ENCODE measurements around the gene CEP89. TPM values are rescaled to one million over a fixed set of nuclear protein-coding genes. Genes with fewer than 3 reads are reported as not detected.
"Not testable (repeated sequence)": the region's sequence is repeated elsewhere in the genome, so short reads cannot be mapped to it uniquely, and the experiment has no call there.

Gene CEP89
- total RNA-seq = 10 to 100 TPM; 14.6 to 15.5 TPM

DNA sequence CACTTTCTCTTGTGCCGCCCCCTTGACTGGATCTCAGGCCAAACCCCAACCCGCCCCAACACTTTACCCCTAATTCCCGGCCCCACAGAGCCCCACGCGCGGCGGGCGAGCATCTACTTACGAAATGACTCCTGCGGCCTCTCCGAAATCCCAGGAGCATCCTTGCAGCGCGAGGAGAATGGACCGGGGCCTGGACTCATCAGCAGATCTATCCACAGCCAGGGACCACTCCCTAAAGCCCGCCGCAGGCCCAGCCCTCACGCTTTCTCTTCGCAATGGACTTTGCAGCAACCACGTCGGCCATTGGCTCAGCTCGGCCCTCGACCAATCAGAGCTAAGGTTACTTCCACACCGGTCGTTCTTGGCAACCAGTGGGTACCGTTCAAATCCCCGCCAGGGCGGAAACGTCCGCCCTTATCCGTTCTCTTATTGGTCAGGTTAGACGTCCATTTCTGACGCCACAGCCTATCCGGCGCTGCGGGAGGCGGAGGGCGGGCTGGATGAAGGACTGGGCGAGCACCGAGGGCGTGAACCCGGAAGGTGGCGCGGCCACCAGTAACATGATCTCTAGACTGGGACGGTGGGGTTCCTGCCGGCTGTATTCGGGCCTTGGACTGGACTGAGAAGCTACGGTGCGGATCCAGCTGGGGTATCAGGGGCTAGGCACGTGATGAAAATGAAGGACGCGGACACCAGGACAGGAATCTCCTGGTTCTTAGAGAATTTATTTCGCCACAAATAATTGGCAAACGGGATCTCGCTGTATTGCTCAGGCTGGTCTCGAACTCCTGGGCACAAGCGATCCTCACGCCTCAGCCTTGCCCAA lies at the start of gene CEP89, which contains the start of gene FAAP24:
Gene CEP89, minus strand, starts transcription at position 244 of the 826 bp plus-strand sequence. Its CDS starts 84 bp downstream, at position 160.
Gene FAAP24, plus strand, starts transcription at position 528 of the 826 bp plus-strand sequence. CDS start 955 bp downstream, outside the sequence.
- Mint-ChIP-seq H3K9me3 (no peaks in the 10 kb centered on the region), H3K27me3 (ENCODE audit: low read depth) (no peaks in the 10 kb centered on the region), H3K4me1 (ENCODE audit: low read depth) (peaks cover 9% of the 10 kb centered on the region), H3K4me3 (peak within 1 kb of the TSS; percentile 97), H3K27ac (peak within 1 kb of the TSS; percentile 90), H3K36me3 (ENCODE audit: low read depth) (peaks cover 9% of the 10 kb centered on the region)
- intact Hi-C loops (cut with micrococcal nuclease) = loop anchor here (1.0 to 10.0 kb wide), 7 partner anchors 109 to 567 kb away; partner anchors contain the start of genes ANKRD27, CEBPG, DPY19L3 and GPATCH1
- DNase-seq = peak; percentile 99
- CTCF ChIA-PET = interaction anchor here (0.6 to 1.0 kb wide), 2 partner anchors 278 to 744 kb away, joined by 3 to 5 read pairs; no protein-coding TSS in a partner anchor

DNA sequence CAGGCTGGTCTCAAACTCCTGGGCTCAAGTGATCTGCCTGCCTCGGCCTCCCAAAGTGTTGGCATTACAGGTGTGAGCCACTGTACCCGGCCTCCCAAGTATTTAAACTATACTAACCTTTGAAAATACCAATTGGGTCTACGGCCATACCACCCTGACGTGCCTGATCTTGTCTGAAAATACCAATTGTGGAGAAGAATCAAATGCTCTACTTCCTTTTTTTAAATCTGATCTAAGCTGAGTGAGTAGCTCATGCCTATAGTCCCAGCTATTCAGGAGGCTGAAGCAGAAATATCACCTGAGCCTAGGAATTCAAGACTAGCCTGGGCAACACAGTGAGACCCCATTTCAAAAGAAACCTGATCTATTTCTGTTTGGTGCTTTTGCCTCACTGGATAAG lies 39.1 kb upstream of the CEP89 start:
- H3K4me1 Mint-ChIP-seq (ENCODE audit: low read depth); H3K27me3 Mint-ChIP-seq (ENCODE audit: low read depth); intact Hi-C loops (cut with micrococcal nuclease); H3K4me3 Mint-ChIP-seq; H3K36me3 Mint-ChIP-seq (ENCODE audit: low read depth); H3K9me3 Mint-ChIP-seq; DNase-seq; CTCF ChIA-PET; H3K27ac Mint-ChIP-seq: not testable (repeated sequence)

DNA sequence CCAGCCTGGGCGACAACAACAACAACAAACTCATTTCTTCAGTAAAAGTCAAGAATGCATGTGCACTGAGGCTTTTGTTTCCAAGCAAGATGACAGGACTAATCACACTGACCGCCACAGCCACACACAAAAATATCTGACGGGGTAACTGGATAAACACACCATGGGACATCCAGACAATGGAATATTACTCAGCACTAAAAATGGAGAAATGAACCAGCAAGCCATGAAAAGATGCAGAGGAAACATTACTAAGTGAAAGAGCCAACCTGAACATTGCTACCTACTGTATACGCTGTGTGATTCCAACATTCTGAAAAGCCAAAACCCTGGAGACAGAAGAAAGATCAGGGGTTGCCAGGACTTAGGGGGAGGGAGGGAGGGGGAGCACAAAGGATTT lies 37.0 kb upstream of the CEP89 start:
- CTCF ChIA-PET = no interaction called here
- Mint-ChIP-seq H3K4me3 (no peak overlapping the region), H3K27ac (no peak overlapping the region), H3K36me3 (ENCODE audit: low read depth) (no peaks in the 10 kb centered on the region), H3K9me3 (no peaks in the 10 kb centered on the region), H3K4me1 (ENCODE audit: low read depth) (no peaks in the 10 kb centered on the region), H3K27me3 (ENCODE audit: low read depth) (peaks cover 3% of the 10 kb centered on the region)
- intact Hi-C loops (cut with micrococcal nuclease) = no loop called here
- DNase-seq = no peak

DNA sequence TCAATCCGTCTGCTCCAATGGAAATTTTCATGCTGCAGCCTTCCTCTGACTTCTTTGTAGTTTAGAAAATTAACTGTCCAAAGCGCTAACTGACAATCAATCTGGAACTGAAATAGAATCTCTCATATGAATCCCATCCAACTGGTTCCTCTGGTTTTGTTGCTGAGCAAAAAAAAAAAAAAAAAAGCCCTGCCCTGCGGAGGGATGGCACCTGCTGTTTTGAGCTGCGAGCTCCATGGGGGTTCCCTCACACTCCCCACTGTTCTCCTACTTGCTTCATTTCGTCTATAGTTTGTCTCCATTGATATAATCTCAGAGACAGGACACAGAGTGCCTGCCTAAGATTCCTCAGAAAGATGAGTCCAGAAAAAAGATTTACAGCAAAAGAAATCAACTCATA lies 33.7 kb upstream of the CEP89 start:
- Mint-ChIP-seq H3K36me3 (ENCODE audit: low read depth) (no peaks in the 10 kb centered on the region), H3K27ac (no peak overlapping the region), H3K27me3 (ENCODE audit: low read depth) (no peaks in the 10 kb centered on the region), H3K4me3 (no peak overlapping the region), H3K4me1 (ENCODE audit: low read depth) (peaks cover 4% of the 10 kb centered on the region), H3K9me3 (no peaks in the 10 kb centered on the region)
- no peak for DNase-seq
- intact Hi-C loops (cut with micrococcal nuclease) = no loop called here
- CTCF ChIA-PET = interaction anchor here (1.8 kb wide), 1 partner anchor 30 kb away, joined by 5 read pairs; no protein-coding TSS in a partner anchor

DNA sequence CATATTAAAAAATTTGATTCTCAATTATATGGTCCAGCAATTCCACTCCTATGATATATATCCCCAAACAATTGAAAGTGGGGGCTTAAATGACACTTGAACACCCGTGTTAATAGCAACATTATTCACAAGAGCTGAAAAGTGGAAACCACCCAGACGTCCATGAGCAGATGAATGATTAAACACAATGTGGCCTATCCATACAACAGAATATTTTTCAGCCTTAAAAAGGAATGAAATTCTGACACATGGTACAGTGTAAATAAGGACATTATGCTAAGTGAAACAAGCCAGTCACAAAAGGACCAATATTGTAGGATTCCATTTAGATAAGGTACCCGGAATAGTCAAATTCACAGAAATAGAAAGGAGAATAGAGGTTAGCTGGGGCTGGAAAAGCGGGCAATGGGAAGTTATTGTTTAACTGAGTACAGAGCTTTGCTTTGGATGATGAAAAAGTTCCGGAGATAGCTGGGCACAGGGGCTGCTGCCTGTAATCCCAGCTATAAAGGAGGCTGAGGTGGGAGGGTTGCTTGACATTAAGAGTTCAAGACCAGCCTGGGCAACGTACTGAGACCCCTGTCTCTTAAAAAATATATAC lies 31.8 kb upstream of the CEP89 start:
- H3K4me3 Mint-ChIP-seq; H3K4me1 Mint-ChIP-seq (ENCODE audit: low read depth); H3K36me3 Mint-ChIP-seq (ENCODE audit: low read depth); H3K27ac Mint-ChIP-seq; H3K9me3 Mint-ChIP-seq; intact Hi-C loops (cut with micrococcal nuclease); DNase-seq; H3K27me3 Mint-ChIP-seq (ENCODE audit: low read depth): not testable (repeated sequence)
- CTCF ChIA-PET = interaction anchor here (0.8 kb wide), 1 partner anchor 139 kb away, joined by 3 read pairs; no protein-coding TSS in a partner anchor

DNA sequence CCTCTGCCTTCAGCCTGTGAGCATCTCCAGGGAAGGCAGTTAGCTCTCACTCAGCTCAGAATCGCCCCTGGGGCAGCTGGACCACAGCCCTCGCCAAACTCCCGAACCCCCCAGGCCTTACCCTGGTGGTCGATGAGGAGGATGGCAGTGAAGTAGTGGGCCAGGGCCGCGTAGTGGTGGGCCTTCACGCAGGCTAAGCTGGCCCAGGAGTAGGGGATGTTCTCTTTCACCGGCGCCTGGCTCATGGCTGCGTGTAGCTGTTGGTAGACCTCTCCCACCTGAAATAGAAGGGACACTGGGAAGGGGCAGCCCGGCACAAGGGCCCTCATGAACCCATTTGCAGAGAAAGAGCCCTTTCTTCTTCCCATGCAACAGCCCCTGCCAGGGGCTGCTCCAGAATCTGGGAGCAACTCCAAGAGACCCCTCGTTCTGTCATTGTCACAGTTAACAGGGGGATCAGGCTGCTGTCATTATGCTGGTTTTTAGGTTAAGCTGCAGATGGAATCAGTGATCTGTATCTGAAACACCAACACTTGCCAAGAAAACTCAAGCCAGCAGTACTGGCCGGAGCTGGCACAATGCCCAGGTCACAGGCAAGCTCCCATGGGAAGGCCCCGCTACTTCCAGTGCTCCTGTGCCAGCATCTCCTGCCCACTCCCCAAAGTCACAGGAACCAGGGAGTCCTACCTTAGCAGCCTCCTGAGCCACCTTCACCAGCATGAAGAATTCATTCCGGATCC lies 30.5 kb upstream of the CEP89 start:
- CTCF ChIA-PET; H3K27ac Mint-ChIP-seq; H3K4me3 Mint-ChIP-seq; DNase-seq; H3K36me3 Mint-ChIP-seq (ENCODE audit: low read depth); H3K27me3 Mint-ChIP-seq (ENCODE audit: low read depth); intact Hi-C loops (cut with micrococcal nuclease); H3K4me1 Mint-ChIP-seq (ENCODE audit: low read depth); H3K9me3 Mint-ChIP-seq: not testable (repeated sequence)

DNA sequence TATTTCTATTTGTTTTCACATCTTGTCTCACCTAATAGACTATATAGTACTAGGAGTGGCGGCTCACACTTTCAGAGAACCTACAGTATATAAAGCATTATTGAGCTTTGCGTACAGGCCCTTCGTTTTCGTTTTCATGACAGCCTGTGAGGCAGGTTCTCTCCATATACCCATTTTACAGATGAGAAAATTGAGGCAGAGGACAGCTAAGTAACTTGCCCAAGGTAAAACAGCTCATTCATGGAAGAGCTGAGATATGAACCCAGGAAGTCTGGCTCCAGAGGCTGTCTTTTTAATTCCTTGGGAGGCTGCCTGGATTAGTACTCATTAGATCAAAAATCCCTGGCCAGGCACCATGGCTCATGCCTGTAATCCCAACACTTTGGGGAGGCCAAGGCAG lies 29.2 kb upstream of the CEP89 start:
- Mint-ChIP-seq H3K4me3 (no peak overlapping the region), H3K9me3 (no peaks in the 10 kb centered on the region), H3K4me1 (ENCODE audit: low read depth) (peaks cover 6% of the 10 kb centered on the region), H3K36me3 (ENCODE audit: low read depth) (no peaks in the 10 kb centered on the region), H3K27ac (no peak overlapping the region), H3K27me3 (ENCODE audit: low read depth) (no peaks in the 10 kb centered on the region)
- CTCF ChIA-PET = no interaction called here
- intact Hi-C loops (cut with micrococcal nuclease) = no loop called here
- no peak for DNase-seq

DNA sequence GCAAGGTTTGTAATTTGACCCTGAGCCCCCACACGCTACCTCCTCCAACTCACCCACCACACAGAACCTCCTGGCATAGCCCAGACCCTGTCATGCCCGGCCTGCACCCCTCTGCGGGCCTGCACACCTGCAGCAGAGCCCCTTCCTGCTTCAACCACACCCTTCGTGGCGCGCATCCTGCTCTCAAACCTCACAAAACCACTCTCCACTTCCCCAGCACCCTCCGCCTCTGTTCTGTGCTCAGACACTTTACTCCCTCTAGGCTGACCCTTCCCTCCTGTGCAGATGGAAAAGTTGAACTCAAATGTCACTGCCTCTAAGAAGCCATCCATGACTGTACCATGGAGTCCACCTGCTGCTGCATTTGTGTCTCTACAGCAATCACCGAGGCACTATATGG lies 28.8 kb upstream of the CEP89 start:
- intact Hi-C loops (cut with micrococcal nuclease) = no loop called here
- H3K27ac Mint-ChIP-seq = no peak overlapping the region
- H3K4me1 Mint-ChIP-seq (ENCODE audit: low read depth) = peaks cover 6% of the 10 kb centered on the region
- no peaks in the 10 kb centered on the region for H3K27me3 Mint-ChIP-seq (ENCODE audit: low read depth)
- CTCF ChIA-PET = no interaction called here
- no peak overlapping the region for H3K4me3 Mint-ChIP-seq
- no peaks in the 10 kb centered on the region for H3K9me3 Mint-ChIP-seq
- peak; percentile 7 for DNase-seq
- H3K36me3 Mint-ChIP-seq (ENCODE audit: low read depth) = no peaks in the 10 kb centered on the region

DNA sequence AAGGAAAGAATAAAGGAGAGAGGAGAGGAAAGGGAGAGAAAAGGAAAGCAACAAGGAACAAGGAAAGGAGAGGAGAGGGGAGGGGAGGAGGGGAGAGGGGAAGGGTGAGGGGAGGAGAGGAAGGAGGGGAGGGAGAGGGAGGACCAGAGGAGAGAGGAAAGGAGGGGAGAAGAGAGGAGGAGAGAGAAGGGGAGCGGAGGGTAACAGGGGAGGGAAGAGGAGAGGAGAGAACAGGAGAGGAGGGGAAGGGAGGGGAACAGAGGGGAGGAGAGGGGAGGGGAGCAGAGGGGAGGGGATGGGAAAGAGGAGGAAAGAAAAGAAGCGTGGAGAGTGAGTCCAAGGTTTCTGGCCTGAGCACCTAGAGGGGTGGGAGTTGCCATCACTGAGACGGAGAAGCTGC lies 27.0 kb upstream of the CEP89 start:
- CTCF ChIA-PET = no interaction called here

DNA sequence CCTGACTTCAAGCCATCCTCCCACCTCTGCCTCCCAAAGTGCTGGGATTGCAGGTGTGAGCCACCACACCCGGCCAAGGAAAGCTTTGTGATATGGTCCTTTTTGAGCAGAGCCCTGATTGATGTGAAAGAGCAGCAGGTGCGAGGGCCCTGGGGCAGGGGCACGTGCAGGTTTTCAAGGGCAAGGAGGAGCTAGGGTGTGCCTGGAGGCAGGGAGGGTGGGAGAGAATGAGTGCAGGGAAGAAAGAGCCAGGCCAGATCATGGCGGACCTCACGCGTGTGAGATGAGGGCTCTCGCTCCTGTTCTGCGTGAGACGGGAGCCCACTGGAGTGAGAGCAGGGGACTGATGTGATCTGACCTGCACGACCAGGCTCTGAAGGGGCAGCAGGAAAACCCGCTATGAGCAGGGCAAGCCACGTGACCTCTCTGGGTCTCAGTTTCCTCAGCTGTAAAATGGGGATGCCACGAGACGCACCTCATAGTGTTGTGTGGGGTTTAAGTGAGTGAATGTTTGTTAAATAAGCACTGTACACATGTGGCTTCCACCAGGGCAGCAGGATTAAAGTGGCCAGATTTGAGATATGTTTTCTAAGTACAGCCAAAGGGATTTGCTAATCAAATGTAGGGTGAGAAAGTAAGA lies 26.1 kb upstream of the CEP89 start:
- Mint-ChIP-seq H3K4me1 (ENCODE audit: low read depth) (peaks cover 6% of the 10 kb centered on the region), H3K27ac (no peak overlapping the region), H3K9me3 (no peaks in the 10 kb centered on the region), H3K4me3 (no peak overlapping the region), H3K27me3 (ENCODE audit: low read depth) (no peaks in the 10 kb centered on the region), H3K36me3 (ENCODE audit: low read depth) (no peaks in the 10 kb centered on the region)
- CTCF ChIA-PET = no interaction called here
- intact Hi-C loops (cut with micrococcal nuclease) = no loop called here
- DNase-seq = no peak

More for the DNA sequence above, 27.0 kb upstream of the CEP89 start:
- no peak overlapping the region for H3K27ac Mint-ChIP-seq
- intact Hi-C loops (cut with micrococcal nuclease) = no loop called here
- H3K27me3 Mint-ChIP-seq (ENCODE audit: low read depth) = no peaks in the 10 kb centered on the region
- no peaks in the 10 kb centered on the region for H3K36me3 Mint-ChIP-seq (ENCODE audit: low read depth)
- no peak for DNase-seq
- H3K4me1 Mint-ChIP-seq (ENCODE audit: low read depth) = peaks cover 6% of the 10 kb centered on the region
- H3K4me3 Mint-ChIP-seq = no peak overlapping the region
- no peaks in the 10 kb centered on the region for H3K9me3 Mint-ChIP-seq

DNA sequence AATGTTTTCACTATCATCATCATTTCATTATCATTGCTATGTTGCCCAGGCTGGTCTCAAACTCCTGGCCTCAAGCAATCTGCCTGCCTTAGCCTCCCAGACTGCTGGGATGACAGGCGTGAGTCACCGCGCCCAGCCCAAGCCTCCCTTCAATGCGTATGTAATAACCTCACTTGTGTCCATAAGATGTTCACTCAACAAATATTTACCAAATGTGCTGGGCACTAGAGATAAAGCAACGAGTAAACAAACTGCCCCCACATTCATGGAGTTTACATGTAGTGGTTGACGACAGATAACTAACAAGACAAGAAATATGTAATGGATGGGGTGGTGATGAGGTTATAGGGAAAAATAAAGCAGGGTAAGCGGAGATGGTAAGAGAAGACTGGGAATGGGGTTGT lies 25.3 kb upstream of the CEP89 start:
- H3K27me3 Mint-ChIP-seq (ENCODE audit: low read depth); H3K9me3 Mint-ChIP-seq; H3K27ac Mint-ChIP-seq; DNase-seq; H3K36me3 Mint-ChIP-seq (ENCODE audit: low read depth); H3K4me3 Mint-ChIP-seq; intact Hi-C loops (cut with micrococcal nuclease); H3K4me1 Mint-ChIP-seq (ENCODE audit: low read depth); CTCF ChIA-PET: not testable (repeated sequence)

DNA sequence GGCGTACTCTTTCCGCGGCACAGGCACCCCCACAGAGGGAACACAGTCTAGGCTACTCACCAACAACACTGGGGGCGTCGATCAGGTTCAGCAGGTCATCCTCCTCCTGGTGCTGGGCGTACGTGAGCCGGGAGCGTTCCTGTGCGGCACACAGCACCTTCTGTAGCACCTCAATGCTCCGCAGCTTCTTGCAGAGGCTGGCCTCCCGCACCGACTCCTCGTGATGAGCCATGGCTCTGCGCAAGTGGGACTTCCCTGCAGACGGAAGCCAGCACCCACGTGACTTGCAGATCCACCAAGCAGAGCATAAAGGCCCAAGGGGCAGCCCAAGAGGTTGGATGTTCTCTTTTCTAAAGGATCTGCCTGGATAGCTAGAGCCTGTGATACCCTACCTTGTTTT lies 24.2 kb upstream of the CEP89 start:
- CTCF ChIA-PET; H3K27ac Mint-ChIP-seq; H3K27me3 Mint-ChIP-seq (ENCODE audit: low read depth); DNase-seq; H3K4me3 Mint-ChIP-seq; intact Hi-C loops (cut with micrococcal nuclease); H3K9me3 Mint-ChIP-seq; H3K36me3 Mint-ChIP-seq (ENCODE audit: low read depth): not testable (repeated sequence)
- H3K4me1 Mint-ChIP-seq (ENCODE audit: low read depth) = peaks cover 11% of the 10 kb centered on the region
